Measurements from ENCODE around the gene RRAGD. TPM values are rescaled to one million over a fixed set of nuclear protein-coding genes. Genes with fewer than 3 reads are reported as not detected.

RRAGD gene
- total RNA-seq, 1 donor from 2014 or later: 3.4 TPM

DNA sequence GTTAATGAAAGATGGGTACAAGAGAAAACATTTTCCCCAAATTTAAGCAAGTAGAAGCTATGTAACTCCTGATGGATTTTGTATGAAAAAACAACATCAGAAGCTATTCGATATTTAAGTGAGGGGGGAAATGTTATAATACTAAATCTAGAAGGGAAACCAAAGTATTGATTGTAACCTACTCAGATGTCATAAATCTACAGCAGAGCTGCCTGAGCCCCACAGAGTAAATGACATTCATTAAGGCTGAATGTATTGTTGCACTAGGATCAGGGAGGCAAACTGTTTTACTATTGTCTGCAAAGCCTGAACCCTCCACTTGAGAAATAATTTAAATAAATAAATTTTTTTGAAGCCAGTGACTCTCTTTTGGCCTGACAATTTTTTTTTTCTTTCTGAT, 40.2 kb upstream of the RRAGD start:
- no peaks in the 10 kb centered on the region for H3K36me3 ChIP-seq (ENCODE audit: control insufficient read depth, insufficient read depth, low read length)
- FAIRE-seq (no peak), DNase-seq (ENCODE audit: low read depth) (no peak)
- no peaks in the 10 kb centered on the region for H3K27me3 ChIP-seq (ENCODE audit: control insufficient read depth, insufficient read depth, low read length)
- TF ChIP-seq, protein P1, sequence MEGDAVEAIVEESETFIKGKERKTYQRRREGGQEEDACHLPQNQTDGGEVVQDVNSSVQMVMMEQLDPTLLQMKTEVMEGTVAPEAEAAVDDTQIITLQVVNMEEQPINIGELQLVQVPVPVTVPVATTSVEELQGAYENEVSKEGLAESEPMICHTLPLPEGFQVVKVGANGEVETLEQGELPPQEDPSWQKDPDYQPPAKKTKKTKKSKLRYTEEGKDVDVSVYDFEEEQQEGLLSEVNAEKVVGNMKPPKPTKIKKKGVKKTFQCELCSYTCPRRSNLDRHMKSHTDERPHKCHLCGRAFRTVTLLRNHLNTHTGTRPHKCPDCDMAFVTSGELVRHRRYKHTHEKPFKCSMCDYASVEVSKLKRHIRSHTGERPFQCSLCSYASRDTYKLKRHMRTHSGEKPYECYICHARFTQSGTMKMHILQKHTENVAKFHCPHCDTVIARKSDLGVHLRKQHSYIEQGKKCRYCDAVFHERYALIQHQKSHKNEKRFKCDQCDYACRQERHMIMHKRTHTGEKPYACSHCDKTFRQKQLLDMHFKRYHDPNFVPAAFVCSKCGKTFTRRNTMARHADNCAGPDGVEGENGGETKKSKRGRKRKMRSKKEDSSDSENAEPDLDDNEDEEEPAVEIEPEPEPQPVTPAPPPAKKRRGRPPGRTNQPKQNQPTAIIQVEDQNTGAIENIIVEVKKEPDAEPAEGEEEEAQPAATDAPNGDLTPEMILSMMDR (IDR thresholded peaks at IDR 0.05; ENCODE audit: insufficient read depth, low read length, severe bottlenecking): no peak
- no peak overlapping the region for H3K4me3 ChIP-seq (ENCODE audit: low read depth, low read length)

DNA sequence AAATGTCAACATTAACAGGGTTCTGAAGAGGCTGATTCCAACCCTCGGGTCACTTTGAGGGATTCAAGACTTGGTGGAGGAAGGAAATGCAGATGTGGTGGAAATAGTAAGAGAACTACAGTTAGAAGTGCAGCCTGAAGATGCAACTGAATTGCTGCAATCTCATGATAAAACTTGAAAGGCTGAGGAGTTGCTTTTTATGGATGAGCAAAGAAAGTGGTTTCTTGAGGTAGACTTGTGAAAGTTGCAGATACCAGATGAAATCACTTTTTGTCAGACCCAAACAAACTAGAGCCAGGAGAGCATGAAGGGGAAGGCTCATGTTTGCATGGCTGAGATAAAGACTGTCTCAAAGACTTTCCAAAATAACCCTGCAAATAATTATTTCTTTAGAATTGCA, 37.1 kb upstream of the RRAGD start:
- DNase-seq (ENCODE audit: low read depth) (no peak), FAIRE-seq (no peak)

DNA sequence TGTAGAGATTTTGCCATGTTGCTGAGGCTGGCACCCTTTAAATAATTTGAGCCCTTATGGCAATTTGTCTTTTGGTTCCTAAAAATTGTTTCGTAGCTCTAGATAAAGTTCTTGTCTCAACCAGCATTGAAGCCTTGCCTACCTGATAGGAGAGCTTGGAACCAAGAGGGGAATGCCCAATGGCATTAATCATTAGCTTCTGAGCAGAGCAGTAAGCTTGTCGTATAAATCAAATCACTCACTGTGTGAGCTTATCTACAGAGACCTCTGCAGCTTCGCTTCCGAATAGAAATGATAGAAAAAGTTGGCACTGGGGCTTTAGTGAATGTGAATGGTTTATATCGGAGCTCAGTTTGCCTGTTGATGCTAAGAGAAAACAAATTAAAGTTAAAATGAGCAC, 31.6 kb upstream of the RRAGD start:
- no peak for FAIRE-seq
- Histone ChIP-seq H3K36me3 (ENCODE audit: control insufficient read depth, insufficient read depth, low read length) (no peaks in the 10 kb centered on the region), H3K4me3 (ENCODE audit: low read depth, low read length) (no peak overlapping the region), H3K27me3 (ENCODE audit: control insufficient read depth, insufficient read depth, low read length) (no peaks in the 10 kb centered on the region)
- no peak for DNase-seq (ENCODE audit: low read depth)
- TF ChIP-seq, protein P1 (IDR thresholded peaks at IDR 0.05; ENCODE audit: insufficient read depth, low read length, severe bottlenecking): no peak

More for the DNA sequence above, 37.1 kb upstream of the RRAGD start:
- Histone ChIP-seq H3K4me3 (ENCODE audit: low read depth, low read length) (no peak overlapping the region), H3K27me3 (ENCODE audit: control insufficient read depth, insufficient read depth, low read length) (no peaks in the 10 kb centered on the region), H3K36me3 (ENCODE audit: control insufficient read depth, insufficient read depth, low read length) (no peaks in the 10 kb centered on the region)
- TF ChIP-seq, protein P1 (IDR thresholded peaks at IDR 0.05; ENCODE audit: insufficient read depth, low read length, severe bottlenecking): no peak

GRCh38 chr6:89440200-89440599, 28.1 kb upstream of the RRAGD start:
- H3K4me3 ChIP-seq (ENCODE audit: low read depth, low read length): no peak overlapping the region
- DNase-seq (ENCODE audit: low read depth): no peak
- H3K27me3 ChIP-seq (ENCODE audit: control insufficient read depth, insufficient read depth, low read length): no peaks in the 10 kb centered on the region
- no peak for FAIRE-seq
- TF ChIP-seq, protein P1 (IDR thresholded peaks at IDR 0.05; ENCODE audit: insufficient read depth, low read length, severe bottlenecking): no peak
- no peaks in the 10 kb centered on the region for H3K36me3 ChIP-seq (ENCODE audit: control insufficient read depth, insufficient read depth, low read length)

- no peak for DNase-seq (ENCODE audit: low read depth)
- TF ChIP-seq, protein P1 (IDR thresholded peaks at IDR 0.05; ENCODE audit: insufficient read depth, low read length, severe bottlenecking): no peak
- no peaks in the 10 kb centered on the region for H3K36me3 ChIP-seq (ENCODE audit: control insufficient read depth, insufficient read depth, low read length)
- H3K4me3 ChIP-seq (ENCODE audit: low read depth, low read length): no peak overlapping the region
- H3K27me3 ChIP-seq (ENCODE audit: control insufficient read depth, insufficient read depth, low read length): no peaks in the 10 kb centered on the region
- FAIRE-seq: no peak
These were observed 26.9 kb upstream of the RRAGD start for GRCh38 chr6:89439014-89439413.

DNA sequence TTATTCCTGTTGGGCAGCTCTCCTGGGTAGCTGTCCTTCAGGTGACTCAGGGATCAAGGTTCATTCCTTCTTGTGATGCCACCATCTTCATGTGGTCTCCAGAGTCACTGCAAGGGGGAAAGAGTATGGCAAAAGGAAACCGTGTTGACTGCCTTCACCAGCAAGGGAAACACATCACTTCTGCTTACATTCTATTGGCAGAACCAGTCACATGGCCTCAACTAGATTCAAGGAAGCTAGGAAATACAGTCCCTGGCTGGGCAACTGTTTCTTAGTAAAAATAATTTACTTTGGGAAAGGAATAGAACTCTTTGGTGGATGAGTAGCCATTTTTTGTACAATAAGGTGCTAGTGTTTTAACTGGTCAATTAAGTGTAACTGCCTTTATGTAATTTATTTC, 26.2 kb upstream of the RRAGD start:
- TF ChIP-seq, protein P1 (IDR thresholded peaks at IDR 0.05; ENCODE audit: insufficient read depth, low read length, severe bottlenecking): no peak
- H3K4me3 ChIP-seq (ENCODE audit: low read depth, low read length): no peak overlapping the region
- H3K36me3 ChIP-seq (ENCODE audit: control insufficient read depth, insufficient read depth, low read length): no peaks in the 10 kb centered on the region
- FAIRE-seq (peak; percentile 7), DNase-seq (ENCODE audit: low read depth) (no peak)
- no peaks in the 10 kb centered on the region for H3K27me3 ChIP-seq (ENCODE audit: control insufficient read depth, insufficient read depth, low read length)
